ENCODE results near the gene DENND4A. TPM values are rescaled to one million over a fixed set of nuclear protein-coding genes. Genes with fewer than 3 reads are reported as not detected.

DENND4A gene
- polyA plus RNA-seq, 1 of the 3 experiments (the other 2 are of a cell fraction), result 2.5 TPM

- no peak for TF ChIP-seq ZBTB33 (IDR thresholded peaks at IDR 0.05; ENCODE audit: borderline replicate concordance, low read depth)
- TF ChIP-seq GATA2 (CRISPR knock-in tag; IDR thresholded peaks at IDR 0.05), result no peak
- no peak for TF ChIP-seq POLR2AphosphoS5 (IDR thresholded peaks at IDR 0.05; ENCODE audit: low read depth, low read length)
- no peak for TF ChIP-seq NRF1 (IDR thresholded peaks at IDR 0.05; ENCODE audit: low read depth, low read length)
Observed at GRCh38 chr15:65834603-65835282, 42.6 kb upstream of the DENND4A start (continued).

DNA sequence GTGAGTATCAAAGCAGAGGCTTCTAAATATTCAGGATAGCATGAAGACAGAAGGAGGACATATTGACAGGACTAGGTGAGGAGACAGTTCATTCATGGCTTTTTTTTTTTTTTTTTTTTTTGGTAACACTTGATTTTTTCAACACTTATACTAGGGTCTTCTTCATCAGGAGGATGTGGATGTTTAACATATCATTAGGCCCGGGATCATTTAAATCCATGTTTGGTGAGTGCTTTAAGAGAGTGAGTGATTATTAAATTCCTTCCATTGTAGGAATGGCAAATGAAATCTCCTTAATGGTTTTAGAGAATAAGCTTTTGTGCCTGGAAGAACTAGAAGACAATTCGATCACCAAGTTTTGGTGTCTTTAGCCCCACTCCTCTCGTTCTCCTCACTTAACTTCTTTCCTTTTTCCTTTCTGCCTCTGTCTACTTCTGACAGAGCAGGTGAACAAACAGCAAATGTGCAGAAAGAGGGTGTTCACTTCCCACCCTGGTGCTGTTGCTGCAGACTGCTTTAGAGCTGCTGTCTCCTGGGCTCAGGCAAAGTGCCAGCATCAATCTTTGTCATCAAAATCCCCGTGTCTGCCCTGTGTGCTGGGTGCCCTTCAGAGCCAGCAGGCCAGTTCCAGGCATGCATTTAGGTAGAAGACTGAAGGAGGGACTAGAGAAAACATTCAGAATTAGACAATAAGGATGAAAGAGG, 41.6 kb upstream of the DENND4A start:
- no peak overlapping the region for H3K4me3 ChIP-seq (ENCODE audit: low read depth in 2 of 2, low read length in 1 of 2)
- H2AFZ ChIP-seq (ENCODE audit: low read depth), result peak overlapping the region; percentile 65
- no peaks in the 10 kb centered on the region for H4K20me1 ChIP-seq (ENCODE audit: insufficient read depth)
- no peaks in the 10 kb centered on the region for H3K9me2 ChIP-seq
- no peaks in the 10 kb centered on the region for H3K79me2 ChIP-seq (ENCODE audit: insufficient read depth)
- ChIA-PET POLR2A (interaction anchor here (0.6 to 1.0 kb wide), 2 partner anchors 36 to 285 kb away, joined by 3 to 9 read pairs; partner anchors contain the start of gene RAB11A), CTCF (interaction anchor here (0.8 to 6.6 kb wide), 10 partner anchors 9 to 237 kb away, joined by 3 to 65 read pairs (median 6); partner anchors contain the start of gene INTS14)
- no peak overlapping the region for H3K4me2 ChIP-seq
- no peaks in the 10 kb centered on the region for H3K27me3 ChIP-seq (ENCODE audit: insufficient read depth)
- H3K27ac ChIP-seq (ENCODE audit: low read depth in 2 of 2, low read length in 1 of 2), result peak overlapping the region; percentile 66 to 67
- H3K9ac ChIP-seq, result no peak overlapping the region
- 66% methylated on average over 4 of the region's 4 CpGs for WGBS (ENCODE audit: low lambda C conversion rate)
- TF ChIP-seq RXRA (IDR thresholded peaks at IDR 0.05; ENCODE audit: borderline replicate concordance, low read depth), result no peak
- no peak for TF ChIP-seq NFIC (IDR thresholded peaks at IDR 0.05; ENCODE audit: borderline replicate concordance)
- peak; percentile 10; the same call in 1 of the 2 replicates for TF ChIP-seq RAD21 (IDR thresholded peaks at IDR 0.05; ENCODE audit: low read length)
- no peaks in the 10 kb centered on the region for H3K36me3 ChIP-seq (replicated peaks in 1 of 2; ENCODE audit: control insufficient read depth in 1 of 2, insufficient read depth in 2 of 2, low read length in 1 of 2)
- DNase-seq, result peak; percentile 49
- peaks cover 9 to 15% of the 10 kb centered on the region in 2 experiments; a peak in 3 of 4 replicates for H3K4me1 ChIP-seq (ENCODE audit: control insufficient read depth in 1 of 2, insufficient read depth in 2 of 2, low read depth in 1 of 2, low read length in 1 of 2)
- H3F3A ChIP-seq (replicated peaks; ENCODE audit: insufficient read depth), result peaks cover 13% of the 10 kb centered on the region
- H3K9me3 ChIP-seq, result no peaks in the 10 kb centered on the region

DNA sequence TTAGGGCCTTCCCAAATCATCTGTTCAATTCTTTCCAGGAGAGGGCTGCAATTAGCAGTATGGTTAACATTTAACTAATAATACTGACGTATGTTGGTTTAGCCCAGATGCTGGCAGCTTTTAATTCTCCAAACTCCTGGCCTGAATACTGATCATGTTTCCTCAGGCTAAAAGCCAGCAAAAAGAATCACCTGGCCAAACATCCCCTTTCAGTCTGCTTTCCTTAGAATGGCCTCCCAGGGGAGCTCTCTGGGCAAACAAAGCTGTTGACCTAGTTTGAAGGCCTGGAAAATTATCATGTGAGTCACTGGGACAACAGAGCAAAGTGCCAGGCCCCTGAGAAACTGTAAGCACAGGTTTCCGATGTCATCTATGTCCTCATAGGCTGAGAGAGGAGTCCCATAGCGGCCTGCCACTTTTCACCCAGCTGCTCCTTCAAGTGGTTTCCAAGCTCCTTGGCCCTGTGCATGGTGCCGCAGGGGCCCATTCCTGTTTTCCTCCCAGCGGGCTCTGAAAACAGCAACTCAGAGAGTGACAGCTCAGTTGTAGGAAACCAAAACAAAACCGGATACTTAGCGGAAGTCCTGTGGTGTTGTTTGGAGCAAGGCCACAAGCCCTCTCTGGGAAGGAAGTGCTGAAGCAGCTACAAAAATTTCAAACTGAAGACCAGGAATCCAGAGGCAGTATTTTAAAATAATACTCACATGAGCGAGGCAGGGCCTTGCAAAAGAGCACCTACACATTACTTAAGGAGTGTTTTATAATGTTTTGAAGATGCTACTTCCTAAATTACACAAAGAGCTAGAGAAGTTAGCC, 40.7 kb upstream of the DENND4A start:
- Histone ChIP-seq H3K36me3 (replicated peaks in 1 of 2; ENCODE audit: control insufficient read depth in 1 of 2, insufficient read depth in 2 of 2, low read length in 1 of 2) (no peaks in the 10 kb centered on the region), H3K27me3 (ENCODE audit: insufficient read depth) (no peaks in the 10 kb centered on the region), H3K27ac (ENCODE audit: low read depth in 2 of 2, low read length in 1 of 2) (peak overlapping the region; percentile 66 to 67), H3K4me1 (ENCODE audit: control insufficient read depth in 1 of 2, insufficient read depth in 2 of 2, low read depth in 1 of 2, low read length in 1 of 2) (peaks cover 9 to 15% of the 10 kb centered on the region in 2 experiments; a peak in 3 of 4 replicates), H3K9ac (no peak overlapping the region), H2AFZ (ENCODE audit: low read depth) (peak overlapping the region; percentile 65), H3F3A (replicated peaks; ENCODE audit: insufficient read depth) (peaks cover 13% of the 10 kb centered on the region), H4K20me1 (ENCODE audit: insufficient read depth) (no peaks in the 10 kb centered on the region), H3K4me3 (ENCODE audit: low read depth in 2 of 2, low read length in 1 of 2) (no peak overlapping the region), H3K9me2 (no peaks in the 10 kb centered on the region), H3K9me3 (no peaks in the 10 kb centered on the region), H3K79me2 (ENCODE audit: insufficient read depth) (no peaks in the 10 kb centered on the region), H3K4me2 (peak overlapping the region; percentile 33)
- CTCF ChIA-PET, result interaction anchor here (0.7 to 6.6 kb wide), 9 partner anchors 9 to 195 kb away, joined by 4 to 65 read pairs (median 5); partner anchors contain the start of gene RAB11A
- DNase-seq, result peak; percentile 39
- no peak for TF ChIP-seq TAF1 (IDR thresholded peaks at IDR 0.05; ENCODE audit: borderline replicate concordance, low read depth, low read length)
- peak; percentile 46 for TF ChIP-seq CTCF (IDR thresholded peaks at IDR 0.05)
- peak; percentile 15; the same call in 1 of the 2 replicates for TF ChIP-seq RAD21 (IDR thresholded peaks at IDR 0.05; ENCODE audit: low read length)
- 0 out of 2 replicates have a peak, but pooled peaks have one; percentile 26 for TF ChIP-seq FOSL2 (IDR thresholded peaks at IDR 0.05; ENCODE audit: borderline replicate concordance, low read depth)
- POLR2A ChIA-PET, result interaction anchor here (1.0 kb wide), 1 partner anchor 37 kb away, joined by 3 read pairs; the partner anchor contains the start of gene RAB11A
- 48% methylated on average over 8 of the region's 8 CpGs for WGBS (ENCODE audit: low lambda C conversion rate)
